Fibroblast of lung (primary cell): ENCODE results near the gene TDRD1. TPM values are rescaled to one million over a fixed set of nuclear protein-coding genes. Genes with fewer than 3 reads are reported as not detected.
"Not testable (repeated sequence)": the region's sequence is repeated elsewhere in the genome, so short reads cannot be mapped to it uniquely, and the experiment has no call there.

Experiments
- DNase-seq, 2 donors: peaks; one replicate each; pipeline versions ENCODE4 v3.0.0 to v3.0.0-alpha.2; 2010; ENCODE audit warnings: low read depth in 2 of 2
- H2AFZ ChIP-seq: 2 replicates; pipeline ENCODE4 v1.5.1; 2012; ENCODE audit warnings: low read length, control low read depth, inconsistent platforms
- H3K27ac ChIP-seq: 2 replicates; pipeline ENCODE4 v1.5.1; 2011; ENCODE audit warnings: low read length, control low read depth; ENCODE audit not compliant: insufficient read depth
- H3K27me3 ChIP-seq: 2 replicates; pipeline ENCODE4 v1.5.1; 2011; ENCODE audit warnings: mild to moderate bottlenecking, low read length; ENCODE audit not compliant: control insufficient read depth, insufficient read depth
- H3K36me3 ChIP-seq: 2 replicates; pipeline ENCODE4 v1.5.1; 2011; ENCODE audit warnings: low read length; ENCODE audit not compliant: control insufficient read depth, insufficient read depth
- H3K4me1 ChIP-seq: 2 replicates; pipeline ENCODE4 v1.5.1; 2011; ENCODE audit warnings: low read length; ENCODE audit not compliant: control insufficient read depth, insufficient read depth; ENCODE audit errors: extremely low read depth
- H3K4me2 ChIP-seq: 2 replicates; pipeline ENCODE4 v1.5.1; 2011; ENCODE audit warnings: low read length, control low read depth; ENCODE audit not compliant: insufficient read depth; ENCODE audit errors: extremely low read depth
- H3K4me3 ChIP-seq, 4 experiments: fragments of 200-600 bp in 1 of 4; sonication (generic) in 1 of 4; replicated peaks in 1 of 4; 2 replicates each; pipeline ENCODE4 v1.5.1; 2011 to 2016; ENCODE audit warnings: low read length in 4 of 4, low read depth in 3 of 4, mild to moderate bottlenecking in 3 of 4, control low read depth in 2 of 4, inconsistent platforms in 1 of 4, mixed read lengths in 1 of 4; ENCODE audit not compliant: insufficient read depth in 1 of 4; ENCODE audit errors: control extremely low read depth in 1 of 4
- H3K79me2 ChIP-seq: 2 replicates; pipeline ENCODE4 v1.5.1; 2012; ENCODE audit warnings: mild to moderate bottlenecking, low read length, inconsistent platforms; ENCODE audit not compliant: control insufficient read depth, insufficient read depth
- H3K9ac ChIP-seq: 2 replicates; pipeline ENCODE4 v1.5.1; 2011; ENCODE audit warnings: mild to moderate bottlenecking, low read length, control low read depth; ENCODE audit not compliant: insufficient read depth
- H3K9me3 ChIP-seq: 2 replicates; pipeline ENCODE4 v1.5.1; 2012; ENCODE audit warnings: low read depth, low read length; ENCODE audit not compliant: control insufficient read depth, insufficient read depth
- H4K20me1 ChIP-seq: 2 replicates; pipeline ENCODE4 v1.5.1; 2011; ENCODE audit warnings: low read length; ENCODE audit not compliant: control insufficient read depth, insufficient read depth; ENCODE audit errors: extremely low read depth
- CTCF ChIP-seq, 2 donors: IDR thresholded peaks in 1 of 2; conservative IDR thresholded peaks in 1 of 2; 1 replicate in 1 of 2; 2 replicates in 1 of 2; pipeline ENCODE4 v1.5.1; 2011 to 2012; ENCODE audit warnings: low read length in 2 of 2, control low read depth in 1 of 2, inconsistent platforms in 1 of 2, low read depth in 1 of 2, mild to moderate bottlenecking in 1 of 2
- EZH2 ChIP-seq: IDR thresholded peaks from 2 replicates; pipeline ENCODE4 v1.5.1; 2012; ENCODE audit warnings: low read length, control low read depth, mild to moderate bottlenecking; ENCODE audit errors: missing control alignments
- polyA plus RNA-seq, 2 donors: library from polyadenylated mRNA; depleted of rRNA in 1 of 2; stranded (reverse) in 1 of 2; unstranded in 1 of 2; fragments of >200 nt; gene quantifications; 2 replicates each; pipeline ENCODE4 v1.2.1, GENCODE V29; 2011 to 2012; ENCODE audit warnings: missing spikeins in 1 of 2
- total RNA-seq: library from RNA; depleted of rRNA; stranded (reverse); fragments of >200 nt; gene quantifications from 2 replicates; pipeline ENCODE4 v1.2.1, GENCODE V29; 2014

TDRD1 gene
- total and polyA plus RNA-seq, 2 donors (not counting 1 experiment from before 2014, with no cell fraction given) = 0.22 TPM; not detected in 1

DNA sequence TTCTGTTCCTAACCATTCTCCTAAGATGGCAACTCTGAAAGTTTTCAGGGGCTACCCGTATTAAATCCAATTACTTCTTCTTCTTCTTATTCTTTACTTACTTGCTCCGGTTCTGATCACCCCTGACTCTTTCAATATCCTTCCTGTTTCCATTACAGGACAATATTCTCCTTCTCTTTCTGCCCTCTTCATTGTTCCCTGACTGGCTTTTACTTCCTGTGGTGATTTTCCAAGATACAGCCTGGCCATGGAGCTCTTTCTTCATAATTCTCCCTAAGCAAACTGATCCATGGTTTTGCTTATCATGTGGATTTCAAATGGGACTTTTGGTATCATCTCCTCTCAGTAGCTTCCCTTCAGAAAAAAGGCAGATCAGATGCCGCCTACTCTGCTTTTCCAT lies 40.6 kb upstream of the TDRD1 start:
- Histone ChIP-seq H4K20me1 (no peaks in the 10 kb centered on the region), H3K4me3 (no peak overlapping the region), H3K27ac (no peak overlapping the region), H2AFZ (no peak overlapping the region), H3K79me2 (no peaks in the 10 kb centered on the region), H3K27me3 (no peaks in the 10 kb centered on the region), H3K4me1 (no peaks in the 10 kb centered on the region), H3K9ac (no peak overlapping the region), H3K4me2 (no peak overlapping the region), H3K36me3 (peaks cover 4% of the 10 kb centered on the region), H3K9me3 (no peaks in the 10 kb centered on the region)
- no peak for TF ChIP-seq CTCF (conservative IDR thresholded peaks at IDR 0.05 in 1 of 2, IDR thresholded peaks at IDR 0.05 in 1 of 2; ENCODE audit: low read depth in 1 of 2, low read length in 2 of 2)
- no peak for TF ChIP-seq EZH2
- no peak for DNase-seq

- Histone ChIP-seq H3K9ac (no peak overlapping the region), H4K20me1 (no peaks in the 10 kb centered on the region), H2AFZ (no peak overlapping the region), H3K79me2 (no peaks in the 10 kb centered on the region), H3K27me3 (no peaks in the 10 kb centered on the region), H3K36me3 (peaks cover 2% of the 10 kb centered on the region), H3K4me1 (no peaks in the 10 kb centered on the region), H3K4me3 (no peak overlapping the region), H3K9me3 (no peaks in the 10 kb centered on the region), H3K4me2 (no peak overlapping the region), H3K27ac (no peak overlapping the region)
- DNase-seq = no peak
- TF ChIP-seq EZH2 (no peak), CTCF (conservative IDR thresholded peaks at IDR 0.05 in 1 of 2, IDR thresholded peaks at IDR 0.05 in 1 of 2; ENCODE audit: low read depth in 1 of 2, low read length in 2 of 2) (no peak)
These were observed 39.1 kb upstream of the TDRD1 start for GRCh38 chr10:114140036-114140435.

GRCh38 chr10:114140827-114141226 lies 38.3 kb upstream of the TDRD1 start:
- not testable (repeated sequence) for H3K36me3 ChIP-seq, H3K4me1 ChIP-seq, H3K4me3 ChIP-seq, H3K79me2 ChIP-seq, H3K9me3 ChIP-seq, DNase-seq, H3K27ac ChIP-seq, H2AFZ ChIP-seq, H3K27me3 ChIP-seq, H3K9ac ChIP-seq, H3K4me2 ChIP-seq, H4K20me1 ChIP-seq
